Muscle layer of duodenum (tissue), 2 donors: ENCODE data around the gene B4GALT7.
A peak's percentile ranks its signal among the peaks of the same experiment; 100 is the strongest.

Experiments
- H3K27ac ChIP-seq: one replicate; pipeline ENCODE4 v1.7.0; 2013; ENCODE audit warnings: mild to moderate bottlenecking, low read length
- H3K27me3 ChIP-seq: one replicate; pipeline ENCODE4 v1.7.0; 2013; ENCODE audit warnings: low read depth, mild to moderate bottlenecking, control low read depth, low read length
- H3K36me3 ChIP-seq, 2 donors: one replicate each; pipeline ENCODE4 v1.7.0; 2013; ENCODE audit warnings: low read length in 2 of 2, control low read depth in 1 of 2, mild to moderate bottlenecking in 1 of 2; ENCODE audit not compliant: insufficient read depth in 2 of 2, control insufficient read depth in 1 of 2
- H3K4me1 ChIP-seq, 2 donors: one replicate each; pipeline ENCODE4 v1.7.0; 2013; ENCODE audit warnings: low read length in 2 of 2, mild to moderate bottlenecking in 2 of 2, control low read depth in 1 of 2, moderate library complexity in 1 of 2; ENCODE audit not compliant: insufficient read depth in 2 of 2, control insufficient read depth in 1 of 2
- H3K4me3 ChIP-seq, 2 donors: one replicate each; pipeline ENCODE4 v1.7.0; 2013; ENCODE audit warnings: low read length in 2 of 2, low read depth in 1 of 2, mild to moderate bottlenecking in 1 of 2
- H3K9me3 ChIP-seq, 2 donors: one replicate each; pipeline ENCODE4 v1.7.0; 2013; ENCODE audit warnings: low read length in 2 of 2, control low read depth in 1 of 2, mild to moderate bottlenecking in 1 of 2; ENCODE audit not compliant: control insufficient read depth in 1 of 2
- donor health status: healthy.

The B4GALT7 gene

GRCh38 chr5:177604656-177605055, 4.7 kb downstream of the B4GALT7 start:
- H3K9me3 ChIP-seq: no peaks in the 10 kb centered on the region
- H3K4me1 ChIP-seq: peaks cover 9 to 22% of the 10 kb centered on the region in 2 donors
- H3K27ac ChIP-seq: no peak overlapping the region
- H3K36me3 ChIP-seq: no peaks in the 10 kb centered on the region
- H3K4me3 ChIP-seq: peak overlapping the region in 1 of 2 donors; percentile 21
- H3K27me3 ChIP-seq: no peaks in the 10 kb centered on the region

- Histone ChIP-seq H3K4me3 (no peak overlapping the region), H3K9me3 (no peaks in the 10 kb centered on the region), H3K36me3 (no peaks in the 10 kb centered on the region), H3K27ac (no peak overlapping the region), H3K4me1 (peaks cover 9 to 22% of the 10 kb centered on the region in 2 donors), H3K27me3 (no peaks in the 10 kb centered on the region)
These were observed 5.1 kb downstream of the B4GALT7 start for GRCh38 chr5:177605078-177605477.

GRCh38 chr5:177605667-177606066, 5.7 kb downstream of the B4GALT7 start:
- H3K4me3 ChIP-seq: no peak overlapping the region
- no peaks in the 10 kb centered on the region for H3K9me3 ChIP-seq
- H3K36me3 ChIP-seq: no peaks in the 10 kb centered on the region
- peaks cover 7 to 20% of the 10 kb centered on the region in 2 donors for H3K4me1 ChIP-seq
- no peak overlapping the region for H3K27ac ChIP-seq
- H3K27me3 ChIP-seq: no peaks in the 10 kb centered on the region

GRCh38 chr5:177606071-177607051, 6.4 kb downstream of the B4GALT7 start:
- Histone ChIP-seq H3K27ac (no peak overlapping the region), H3K27me3 (no peaks in the 10 kb centered on the region), H3K4me1 (peaks cover under 1 to 13% of the 10 kb centered on the region in 2 donors), H3K36me3 (no peaks in the 10 kb centered on the region), H3K9me3 (no peaks in the 10 kb centered on the region), H3K4me3 (no peak overlapping the region)

GRCh38 chr5:177607115-177607451, 7.2 kb downstream of the B4GALT7 start:
- H3K9me3 ChIP-seq: no peaks in the 10 kb centered on the region
- no peaks in the 10 kb centered on the region for H3K27me3 ChIP-seq
- no peak overlapping the region for H3K27ac ChIP-seq
- H3K36me3 ChIP-seq: no peaks in the 10 kb centered on the region
- H3K4me1 ChIP-seq: peaks cover 0 to 12% of the 10 kb centered on the region in 2 donors
- H3K4me3 ChIP-seq: no peak overlapping the region

- no peaks in the 10 kb centered on the region for H3K9me3 ChIP-seq
- no peak overlapping the region for H3K4me3 ChIP-seq
- H3K27me3 ChIP-seq: no peaks in the 10 kb centered on the region
- H3K4me1 ChIP-seq: peaks cover 0 to 12% of the 10 kb centered on the region in 2 donors
- H3K36me3 ChIP-seq: no peaks in the 10 kb centered on the region
- no peak overlapping the region for H3K27ac ChIP-seq
These were observed 7.7 kb downstream of the B4GALT7 start for GRCh38 chr5:177607452-177608192.

- no peak overlapping the region for H3K4me3 ChIP-seq
- no peak overlapping the region for H3K27ac ChIP-seq
- peaks cover 0 to 12% of the 10 kb centered on the region in 2 donors for H3K4me1 ChIP-seq
- no peaks in the 10 kb centered on the region for H3K27me3 ChIP-seq
- no peaks in the 10 kb centered on the region for H3K9me3 ChIP-seq
- no peaks in the 10 kb centered on the region for H3K36me3 ChIP-seq
These were observed 8.5 kb downstream of the B4GALT7 start for GRCh38 chr5:177608243-177609075.

GRCh38 chr5:177609076-177610059, 9.4 kb downstream of the B4GALT7 start:
- no peak overlapping the region for H3K27ac ChIP-seq
- peaks cover 0 to 12% of the 10 kb centered on the region in 2 donors for H3K4me1 ChIP-seq
- no peaks in the 10 kb centered on the region for H3K27me3 ChIP-seq
- no peaks in the 10 kb centered on the region for H3K9me3 ChIP-seq
- peaks cover 0 to 3% of the 10 kb centered on the region in 2 donors for H3K36me3 ChIP-seq
- H3K4me3 ChIP-seq: no peak overlapping the region

GRCh38 chr5:177610131-177610769, 10.3 kb downstream of the B4GALT7 start:
- Histone ChIP-seq H3K9me3 (no peaks in the 10 kb centered on the region), H3K4me1 (peaks cover 0 to 12% of the 10 kb centered on the region in 2 donors), H3K36me3 (peaks cover 0 to 3% of the 10 kb centered on the region in 2 donors), H3K27me3 (no peaks in the 10 kb centered on the region), H3K27ac (no peak overlapping the region), H3K4me3 (no peak overlapping the region)
